ENCODE results near the gene SPP1.

SPP1 gene

GRCh38 chr4:87956501-87956900 lies 19.0 kb upstream of the SPP1 start:
- DNase-seq, result no peak

- DNase-seq, result no peak
Measured at GRCh38 chr4:87957061-87957460, 18.5 kb upstream of the SPP1 start.

- DNase-seq, result no peak
Measured at GRCh38 chr4:87961993-87962392, 13.5 kb upstream of the SPP1 start.

- no peak for DNase-seq
Measured at GRCh38 chr4:87962398-87963146, 12.9 kb upstream of the SPP1 start.

GRCh38 chr4:87965501-87965975 lies 10.0 kb upstream of the SPP1 start:
- DNase-seq, result no peak

GRCh38 chr4:87966095-87966496 lies 9.4 kb upstream of the SPP1 start:
- no peak for DNase-seq

GRCh38 chr4:87967193-87967592 lies 8.3 kb upstream of the SPP1 start:
- no peak for DNase-seq

GRCh38 chr4:87970121-87970520 lies 5.4 kb upstream of the SPP1 start:
- DNase-seq, result no peak

GRCh38 chr4:87971866-87972265 lies 3.6 kb upstream of the SPP1 start:
- no peak for DNase-seq

- peak; percentile 29 for DNase-seq
Measured at GRCh38 chr4:87973283-87974169, 2.0 kb upstream of the SPP1 start.

- no peak for DNase-seq
Measured at GRCh38 chr4:87974856-87975462, 555 bp upstream of the SPP1 start.

- no peak for DNase-seq
Measured at GRCh38 chr4:87977521-87978278, 2.2 kb downstream of the SPP1 start.

GRCh38 chr4:87978681-87979080 lies 3.2 kb downstream of the SPP1 start:
- DNase-seq, result no peak

- DNase-seq, result no peak
Measured at GRCh38 chr4:87979810-87980209, 4.3 kb downstream of the SPP1 start.

GRCh38 chr4:87981486-87981885 lies 6.0 kb downstream of the SPP1 start:
- DNase-seq, result no peak

- no peak for DNase-seq
Measured at GRCh38 chr4:87982036-87982435, 6.5 kb downstream of the SPP1 start.

- no peak for DNase-seq
Measured at GRCh38 chr4:87982446-87983010, 7.0 kb downstream of the SPP1 start.

GRCh38 chr4:87983996-87984395 lies 8.5 kb downstream of the SPP1 start:
- DNase-seq, result no peak

- DNase-seq, result peak; percentile 28
Measured at GRCh38 chr4:87985097-87985886, 9.8 kb downstream of the SPP1 start.

- no peak for DNase-seq
Measured at GRCh38 chr4:87985887-87986200, 10.3 kb downstream of the SPP1 start.

GRCh38 chr4:87986508-87986907 lies 11.0 kb downstream of the SPP1 start:
- DNase-seq, result no peak

- no peak for DNase-seq
Measured at GRCh38 chr4:87989765-87990164, 14.3 kb downstream of the SPP1 start.
